Stimulated activated CD8-positive, alpha-beta memory T cell treated with anti-CD3 and anti-CD28 coated beads, Interleukin-15, amount 100 ng/mL, for 24 hours (primary cell): ENCODE data around the gene LSP1.

Source experiments
- DNase-seq: peaks from one replicate; pipeline ENCODE4 v3.0.0-alpha.2; 2020; ENCODE audit warnings: low read depth

The LSP1 gene

DNA sequence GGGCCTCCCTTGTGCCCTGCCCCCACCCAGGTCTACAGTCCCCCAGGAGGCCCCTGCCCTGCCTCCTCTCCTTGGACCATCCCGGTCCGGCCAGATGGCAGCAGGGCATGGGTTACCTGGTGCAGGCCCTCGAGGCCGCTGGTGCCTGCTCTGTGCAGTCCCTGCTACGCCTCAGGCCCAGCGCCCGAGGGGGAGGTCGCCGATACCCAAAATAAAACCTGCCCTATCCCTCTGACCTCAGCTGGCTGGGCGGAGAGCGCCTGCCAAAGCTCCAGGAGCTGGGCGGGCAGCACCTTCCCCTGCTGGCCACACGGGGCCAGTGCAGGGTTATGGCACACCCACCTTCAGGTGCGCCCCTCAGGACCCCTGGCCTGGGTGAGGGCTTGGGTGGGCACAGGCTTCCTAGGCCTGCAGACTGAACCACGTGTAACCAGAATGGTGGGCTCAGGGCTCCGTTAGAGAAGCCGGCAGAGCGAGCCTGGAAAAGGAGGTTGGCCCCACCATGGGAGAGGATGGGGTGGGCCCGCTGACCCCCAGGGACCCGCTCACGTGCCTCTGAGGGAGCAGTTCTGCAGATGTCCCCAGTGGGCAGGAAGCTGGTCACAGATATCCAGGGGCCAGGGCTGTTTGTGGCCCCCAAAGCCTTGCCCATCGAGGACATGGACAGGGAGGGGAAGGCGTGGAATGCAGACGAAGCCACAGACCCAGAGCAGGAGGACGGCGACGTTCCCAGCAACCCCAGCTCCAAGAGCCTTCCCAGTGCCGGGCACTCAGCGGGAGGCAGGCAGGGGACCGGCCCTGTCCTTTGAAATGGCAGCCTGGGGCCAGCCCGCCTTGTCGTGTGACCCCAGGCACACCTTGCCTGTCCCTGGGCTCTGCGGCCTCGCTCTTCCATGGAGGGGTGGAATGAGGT lies 64.9 kb downstream of the LSP1 start:
- DNase-seq: no peak

DNA sequence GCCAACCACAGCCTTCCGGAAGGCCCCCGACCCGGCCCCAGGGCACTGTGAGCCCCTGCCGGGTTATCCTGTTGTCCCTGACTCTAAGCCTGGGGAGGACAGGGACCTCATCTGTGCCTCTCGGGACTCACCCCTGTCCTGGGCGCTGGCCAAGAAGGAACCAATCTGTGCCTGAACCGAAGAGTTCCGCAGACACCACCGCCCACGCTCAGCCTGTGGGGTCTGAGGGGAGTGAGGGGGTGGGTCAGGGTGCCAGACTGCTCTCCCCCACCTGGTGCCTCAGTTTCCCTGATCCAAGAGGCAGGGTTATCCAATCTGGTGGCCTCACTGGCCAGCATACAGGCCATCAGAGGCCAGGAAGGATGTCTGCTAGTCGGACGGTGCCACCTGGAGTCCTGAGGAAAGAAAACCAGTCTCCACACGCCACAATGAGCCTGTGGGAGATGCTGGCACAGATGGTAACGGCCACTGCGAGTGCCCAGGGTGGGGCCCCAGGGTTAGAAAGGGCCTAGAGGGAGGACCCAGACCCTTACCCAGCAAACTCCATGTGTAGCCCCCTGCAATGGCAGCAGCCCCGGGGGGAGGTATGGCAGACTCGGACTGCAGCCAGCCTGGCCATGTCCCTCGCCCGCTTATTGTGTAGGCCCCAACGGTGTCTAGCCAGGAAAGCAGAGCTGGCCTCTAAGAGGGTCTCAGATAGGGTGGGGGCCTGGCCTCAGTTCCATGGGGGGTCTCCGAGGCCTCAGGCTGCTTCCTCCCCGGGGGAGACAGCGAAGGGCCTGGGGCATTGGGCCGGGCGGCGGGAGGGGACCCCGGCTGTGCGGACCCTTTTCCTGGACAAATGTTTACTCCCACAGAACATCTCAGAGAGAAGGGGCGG lies 65.8 kb downstream of the LSP1 start:
- DNase-seq: no peak

DNA sequence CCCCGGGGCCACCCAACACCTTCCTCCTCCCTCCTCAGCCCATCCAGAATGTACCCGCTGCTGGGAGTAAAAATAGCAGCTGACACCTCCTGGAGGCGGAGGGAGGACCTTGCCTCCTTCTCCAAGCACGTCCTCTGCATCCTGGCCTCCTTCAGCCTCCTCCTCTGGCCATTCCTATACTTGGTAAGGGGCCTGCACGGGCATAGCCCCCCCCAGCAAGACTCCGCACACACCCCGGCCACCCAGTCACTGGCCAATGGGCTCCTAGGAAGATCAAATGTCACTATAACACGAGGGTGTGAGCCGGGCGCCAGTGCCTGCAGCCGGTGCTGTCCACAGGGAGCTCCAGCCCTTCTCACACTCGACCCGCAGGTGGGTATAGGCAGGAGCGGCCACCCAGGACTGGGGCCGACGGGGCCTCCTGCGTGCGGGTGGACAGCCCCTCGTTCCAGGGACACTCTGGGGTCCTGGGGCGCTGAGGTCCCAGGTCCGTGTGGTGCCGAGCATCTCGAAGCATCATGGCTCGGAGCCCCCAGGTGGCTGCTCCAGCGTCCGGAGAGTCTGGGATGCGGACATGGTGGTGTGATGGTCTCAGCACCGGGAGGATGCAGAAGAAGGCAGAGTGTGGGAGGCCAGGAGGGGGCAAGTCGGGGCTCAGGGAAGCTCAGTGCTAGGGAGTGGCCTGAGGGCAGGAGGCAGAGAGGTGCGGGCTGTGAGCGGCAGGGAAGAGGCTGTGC lies 66.7 kb downstream of the LSP1 start, which contains the start of gene TNNT3:
TSS of gene TNNT3 (plus strand) at position 313 of the 737 bp plus-strand sequence. CDS start 3,172 bp downstream, outside the sequence.
- DNase-seq: no peak

DNA sequence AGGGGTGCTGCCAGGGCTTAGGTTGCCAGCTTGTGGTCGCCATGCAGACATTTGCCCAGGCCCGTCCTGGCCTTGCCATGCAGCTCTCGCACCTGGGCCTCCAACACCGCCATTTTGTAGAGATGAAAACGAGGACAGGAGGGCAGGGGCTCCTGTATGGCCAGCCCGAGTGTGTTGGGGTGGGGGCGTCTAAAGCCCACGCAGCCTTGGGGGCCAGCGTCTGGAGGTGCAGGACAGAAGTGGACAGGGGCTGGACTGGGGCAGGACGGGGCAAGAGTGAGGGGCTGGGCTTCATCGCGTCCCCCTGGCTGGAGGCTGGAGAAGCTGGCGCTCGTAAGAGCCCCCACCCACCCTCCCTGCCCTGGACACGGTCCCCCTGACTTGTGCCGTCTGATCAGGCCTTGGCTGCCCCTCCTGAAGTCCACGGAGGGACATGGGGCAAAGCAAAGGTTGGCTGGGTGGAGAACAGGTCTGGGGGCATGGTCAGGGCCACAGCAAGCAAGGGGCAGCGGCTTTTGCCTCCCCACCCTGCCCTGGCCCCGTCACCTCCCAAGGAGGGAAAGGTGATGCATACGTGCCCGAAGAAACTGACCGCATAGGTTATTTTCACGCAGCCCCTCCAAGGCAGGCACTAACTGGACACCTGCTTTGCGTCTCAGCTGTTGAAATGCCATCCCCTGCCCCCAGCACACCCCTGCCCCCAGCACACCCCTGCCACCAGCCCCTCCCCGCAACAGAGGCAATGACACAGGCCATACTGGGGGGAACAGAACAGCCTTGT lies 67.4 kb downstream of the LSP1 start:
- no peak for DNase-seq

DNA sequence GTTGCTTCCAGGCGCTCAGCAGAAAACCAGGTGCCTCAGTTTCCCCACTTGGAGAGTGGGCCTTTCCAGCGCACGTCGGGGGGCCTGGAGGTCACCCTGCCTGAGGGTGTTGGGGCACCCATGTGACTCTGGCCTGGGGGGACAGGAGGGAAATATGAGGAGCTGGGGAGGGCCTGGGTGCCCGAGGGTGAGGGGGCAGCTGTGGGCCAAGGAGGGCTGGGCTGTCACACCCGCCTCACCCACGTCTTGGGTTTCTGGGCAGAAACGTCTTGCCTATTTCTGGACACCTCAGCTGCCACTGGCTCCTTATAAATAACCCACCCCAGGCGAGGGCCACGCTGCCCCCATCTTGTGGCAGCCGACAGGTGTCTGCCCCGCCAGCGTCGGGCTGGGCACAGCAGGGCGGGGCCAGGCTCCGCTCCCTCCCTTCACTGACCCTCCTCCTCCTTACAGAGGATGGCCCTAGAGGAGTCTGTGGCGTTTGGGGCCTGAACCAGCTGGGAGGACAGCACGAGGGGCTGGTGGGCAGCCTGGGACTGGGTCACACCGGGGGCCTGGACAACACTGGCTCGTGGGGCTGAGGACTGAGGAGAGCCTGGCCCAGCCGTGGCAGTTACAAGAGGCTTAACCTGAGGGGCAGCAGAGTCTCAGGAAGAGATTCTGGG lies 68.2 kb downstream of the LSP1 start:
- DNase-seq: no peak

DNA sequence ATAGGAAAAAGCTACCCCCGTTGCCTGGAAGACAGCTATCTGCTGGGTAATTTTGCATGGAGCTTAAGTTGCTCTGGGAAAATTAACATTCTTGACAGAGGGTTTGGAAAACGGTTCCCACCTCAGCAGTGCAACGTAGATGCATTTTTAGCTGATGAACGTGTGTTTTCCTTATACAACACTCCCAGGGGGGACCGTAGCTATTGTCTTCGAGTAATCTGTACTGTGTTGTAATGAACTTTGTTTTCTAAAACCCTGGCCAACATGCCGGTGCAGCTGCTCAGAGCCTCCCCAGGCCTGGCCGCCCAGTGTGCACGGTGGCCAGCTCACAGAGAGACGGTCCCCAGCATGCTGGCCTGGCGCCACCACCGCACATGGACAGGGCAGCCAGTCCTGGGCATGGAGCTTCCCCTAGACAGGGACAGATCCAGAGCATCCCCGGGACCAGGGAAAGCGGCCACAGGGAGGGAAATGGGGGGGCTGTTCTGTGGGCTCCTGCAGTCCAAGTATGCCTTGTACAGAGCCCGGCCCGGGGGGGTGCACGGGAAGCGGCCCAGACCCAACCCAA lies 68.8 kb downstream of the LSP1 start:
- no peak for DNase-seq

DNA sequence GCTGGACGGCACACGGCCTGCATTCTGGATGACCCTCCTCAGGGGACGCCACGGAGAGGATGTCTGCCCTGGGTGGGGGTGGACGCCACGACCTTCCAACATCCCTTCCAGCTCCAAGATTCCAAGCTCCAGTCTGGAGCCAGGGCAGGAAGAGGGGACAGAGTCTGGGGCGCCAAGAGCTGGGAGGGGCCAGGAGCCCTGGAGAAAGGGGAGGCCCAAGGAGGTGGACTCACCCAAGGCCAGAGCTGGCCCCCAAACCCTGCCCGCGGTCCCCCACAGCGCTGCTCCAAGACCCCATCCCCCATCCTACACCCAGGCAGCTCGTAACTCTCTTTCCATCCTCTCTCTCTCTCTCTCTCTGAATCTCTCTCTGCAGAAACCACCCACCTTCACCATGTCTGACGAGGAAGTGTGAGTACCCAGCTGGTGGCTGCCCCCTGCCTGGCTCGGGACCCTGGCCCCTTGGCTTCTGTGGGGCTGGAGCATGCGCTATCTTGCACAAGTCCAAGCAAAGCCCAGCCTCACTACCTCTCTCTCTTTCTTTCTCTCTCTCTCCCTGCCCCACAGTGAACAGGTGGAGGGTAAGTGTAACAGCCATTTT lies 69.7 kb downstream of the LSP1 start:
- DNase-seq: no peak

DNA sequence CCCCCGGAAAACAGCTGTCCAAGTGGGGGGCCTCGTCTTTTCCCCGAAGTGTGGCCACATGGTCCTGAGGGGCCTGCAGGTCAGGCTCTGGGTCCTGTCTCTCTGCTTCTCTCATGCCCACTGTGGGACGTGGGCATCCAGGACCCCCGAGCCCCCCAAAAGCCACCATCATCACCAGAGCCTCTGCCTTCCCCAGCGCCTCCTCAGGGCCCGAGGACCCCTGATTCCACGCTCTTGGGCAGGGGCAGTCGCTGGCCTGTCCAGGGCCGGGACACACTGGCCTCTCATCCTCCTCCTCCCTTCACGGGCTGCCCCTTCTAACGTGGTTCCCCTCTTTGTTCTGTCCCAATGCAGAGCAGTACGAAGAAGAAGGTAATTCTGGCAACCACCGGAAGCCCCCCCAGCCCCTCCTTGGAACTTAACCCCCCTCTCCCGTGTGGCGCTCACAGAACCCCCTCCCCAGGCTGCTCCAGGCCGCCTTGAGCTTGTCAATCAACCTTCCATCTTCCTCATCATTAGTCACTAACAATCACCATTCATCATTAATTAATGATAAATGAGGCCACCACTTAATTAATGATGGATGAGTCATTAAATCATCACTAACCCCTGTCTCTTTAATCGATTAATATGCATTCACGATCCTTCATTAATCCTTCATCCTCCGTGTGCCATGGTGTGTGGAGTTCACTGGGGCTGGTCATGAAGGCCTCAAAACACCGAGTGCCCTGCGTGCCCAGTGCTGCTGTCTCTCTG lies 70.5 kb downstream of the LSP1 start:
- DNase-seq: no peak

DNA sequence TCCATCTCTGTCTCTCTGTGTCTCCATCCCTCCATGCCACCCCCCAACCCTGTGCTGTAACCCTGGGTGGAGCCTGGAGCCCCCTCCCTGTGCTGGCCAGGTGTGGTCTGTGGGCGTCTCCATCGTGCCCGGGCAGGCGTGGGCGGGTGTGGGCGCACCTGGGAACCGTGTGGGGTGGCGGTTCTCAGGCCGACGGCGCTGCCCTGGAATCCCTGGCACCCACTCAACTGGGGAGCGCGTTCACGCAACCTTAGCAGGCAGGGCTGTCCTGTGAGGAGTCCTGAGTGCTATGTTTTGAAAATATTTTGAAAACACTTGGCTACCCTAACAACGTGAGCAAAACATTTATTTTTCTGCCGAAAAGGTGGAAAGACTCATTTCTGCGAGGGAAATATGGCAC lies 71.3 kb downstream of the LSP1 start:
- DNase-seq: no peak

DNA sequence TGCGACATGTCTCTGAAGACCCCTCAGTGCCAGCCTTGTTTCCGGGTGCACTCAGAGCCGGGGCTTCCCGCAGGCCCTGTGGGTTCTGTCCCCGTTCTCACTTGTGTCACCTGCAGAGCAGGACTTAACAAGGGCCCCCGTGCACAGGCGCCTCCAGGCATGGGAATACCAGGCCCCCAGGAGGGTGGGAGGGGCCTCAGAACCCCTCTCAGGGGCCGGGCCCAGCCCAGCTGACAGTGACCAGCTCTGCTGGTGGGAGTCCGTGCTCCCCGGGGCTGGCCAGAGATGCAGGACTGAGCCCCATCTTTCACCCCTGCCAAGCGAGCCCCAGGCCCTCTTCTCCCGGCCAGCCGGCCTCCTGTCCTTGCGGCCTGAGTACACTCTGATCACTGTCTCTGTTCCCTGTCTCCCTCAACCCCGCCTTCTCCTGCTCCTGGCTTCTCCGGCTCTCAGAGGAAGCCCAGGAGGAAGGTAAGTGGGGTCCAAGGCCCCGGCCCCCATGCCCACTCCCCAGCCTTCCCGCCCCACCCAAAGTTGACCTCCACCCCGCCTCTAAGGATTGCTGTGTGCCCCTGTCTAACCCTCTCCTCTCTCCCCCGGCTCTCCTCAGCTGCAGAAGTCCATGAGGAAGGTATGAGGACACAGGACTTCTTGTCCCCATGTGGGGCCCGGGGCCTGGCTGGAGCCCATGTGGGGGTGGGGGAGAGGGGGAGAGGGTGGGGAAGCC lies 71.9 kb downstream of the LSP1 start:
- DNase-seq: no peak

DNA sequence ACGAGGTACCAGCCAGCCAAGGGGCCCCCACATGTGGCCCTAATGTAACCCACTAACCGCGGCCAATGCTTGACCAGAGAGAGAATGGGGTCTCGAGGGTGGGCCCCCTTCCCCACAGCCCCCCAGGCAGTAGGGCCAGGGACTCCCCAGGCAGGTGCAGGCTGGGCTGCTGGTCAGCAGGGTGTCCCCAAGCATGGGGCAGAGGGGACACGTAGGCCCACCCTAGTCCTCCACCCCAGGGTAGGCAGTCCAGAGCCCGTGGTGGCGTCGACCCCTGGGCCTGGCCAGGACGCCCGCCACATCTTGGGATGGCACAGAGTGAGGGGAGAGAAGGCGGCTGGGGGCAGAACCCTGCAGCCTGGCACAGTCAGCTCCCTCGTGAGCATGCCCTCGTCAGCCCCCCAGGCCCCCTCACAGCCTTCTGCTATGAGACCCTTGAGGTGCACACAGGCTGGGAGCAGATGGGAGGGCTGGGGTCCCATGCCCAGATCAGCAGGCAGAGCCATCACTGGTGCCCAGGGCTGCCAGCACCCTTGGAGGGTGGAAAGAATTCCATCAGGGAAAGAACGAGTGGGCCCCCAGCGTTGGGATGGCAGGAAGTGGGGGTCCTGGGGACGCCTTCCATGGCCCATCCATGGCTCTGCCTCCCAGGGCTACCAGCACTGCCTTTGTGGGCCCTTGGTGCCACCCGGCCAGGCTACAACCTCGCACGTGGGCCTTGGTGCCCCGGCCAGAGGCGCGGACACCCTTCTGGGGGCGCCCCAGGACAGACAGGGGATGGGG lies 72.7 kb downstream of the LSP1 start:
- no peak for DNase-seq

DNA sequence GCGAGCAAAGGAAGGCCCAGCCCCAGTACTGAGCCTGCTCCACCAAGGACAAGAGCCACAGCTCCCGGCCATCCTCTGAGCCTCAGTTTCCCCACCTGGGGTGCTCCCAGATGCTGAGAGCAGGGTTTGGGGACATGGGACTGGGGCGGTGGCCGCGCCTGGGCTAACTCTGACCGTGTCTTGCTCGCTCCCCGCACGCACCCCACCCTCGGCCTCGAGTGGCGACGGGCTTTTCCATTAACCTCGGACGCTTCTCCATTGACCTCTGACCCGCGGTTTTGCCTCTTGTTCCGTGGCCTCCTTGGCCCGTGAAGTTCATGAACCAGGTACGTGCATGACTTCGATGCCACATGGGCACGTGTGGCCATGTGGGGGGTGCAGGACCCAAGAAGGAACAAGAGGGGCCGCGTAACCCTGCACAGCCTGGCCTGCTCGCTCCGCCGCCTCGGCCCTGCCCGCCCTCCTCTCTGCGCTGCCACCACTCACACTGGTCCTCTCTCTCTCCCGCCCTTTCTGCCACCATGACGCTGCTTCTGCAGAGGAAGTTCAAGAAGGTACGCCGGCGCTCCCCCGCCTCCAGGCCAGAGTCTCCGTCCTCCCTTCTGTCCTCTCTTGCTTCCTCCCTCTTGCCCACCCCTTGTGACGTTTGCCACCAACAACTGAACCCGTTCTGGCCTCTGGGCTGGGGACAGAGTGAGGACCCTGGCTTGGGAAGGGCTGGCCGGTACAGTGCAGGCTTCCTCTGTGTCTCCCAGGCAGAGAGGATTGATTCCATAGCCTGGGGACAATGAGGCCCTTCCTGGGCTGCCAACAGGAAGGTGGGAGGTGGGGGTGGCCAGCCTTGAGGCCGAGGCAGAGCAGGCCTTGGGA lies 73.5 kb downstream of the LSP1 start:
- DNase-seq: no peak

DNA sequence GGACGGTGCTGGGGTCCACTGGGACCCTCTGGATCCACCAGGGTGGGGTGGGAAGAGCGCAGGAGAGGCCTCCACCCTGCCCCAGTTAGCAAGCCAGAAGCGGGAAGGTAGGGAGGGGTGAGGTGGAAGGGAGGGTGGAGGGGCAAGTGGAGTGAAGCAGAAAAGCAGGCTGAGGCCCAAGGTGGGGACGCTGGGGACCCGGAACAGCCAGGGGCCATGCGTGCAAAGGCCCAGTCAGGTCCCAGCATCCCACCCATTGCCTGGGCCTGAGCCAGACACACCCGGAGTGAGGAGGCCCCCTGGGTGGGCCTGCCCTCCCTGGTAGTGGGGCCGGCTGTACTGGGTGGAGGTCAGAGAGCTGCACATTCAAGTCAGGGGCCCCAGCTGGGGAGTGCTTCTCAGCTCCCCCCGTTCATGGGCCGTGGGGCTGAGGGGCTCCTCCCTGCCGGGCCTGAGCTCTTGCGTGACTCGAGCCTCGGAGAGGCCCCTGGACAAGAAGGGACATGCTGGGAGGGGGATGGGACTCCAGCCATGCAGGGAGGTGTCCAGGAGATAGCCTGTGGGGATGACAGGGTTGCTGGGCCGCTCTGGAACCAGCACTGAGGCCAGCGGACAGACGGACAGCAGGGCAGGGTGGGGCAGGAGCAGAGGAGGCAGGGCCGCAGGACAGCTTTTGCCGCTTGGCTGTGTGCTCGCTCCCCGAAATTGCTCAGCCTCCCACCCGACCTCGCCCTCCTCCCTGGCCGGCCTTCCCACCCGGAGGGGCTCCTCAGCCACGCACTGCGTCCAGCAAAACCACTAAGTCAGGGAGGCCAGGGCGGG lies 74.4 kb downstream of the LSP1 start:
- no peak for DNase-seq

DNA sequence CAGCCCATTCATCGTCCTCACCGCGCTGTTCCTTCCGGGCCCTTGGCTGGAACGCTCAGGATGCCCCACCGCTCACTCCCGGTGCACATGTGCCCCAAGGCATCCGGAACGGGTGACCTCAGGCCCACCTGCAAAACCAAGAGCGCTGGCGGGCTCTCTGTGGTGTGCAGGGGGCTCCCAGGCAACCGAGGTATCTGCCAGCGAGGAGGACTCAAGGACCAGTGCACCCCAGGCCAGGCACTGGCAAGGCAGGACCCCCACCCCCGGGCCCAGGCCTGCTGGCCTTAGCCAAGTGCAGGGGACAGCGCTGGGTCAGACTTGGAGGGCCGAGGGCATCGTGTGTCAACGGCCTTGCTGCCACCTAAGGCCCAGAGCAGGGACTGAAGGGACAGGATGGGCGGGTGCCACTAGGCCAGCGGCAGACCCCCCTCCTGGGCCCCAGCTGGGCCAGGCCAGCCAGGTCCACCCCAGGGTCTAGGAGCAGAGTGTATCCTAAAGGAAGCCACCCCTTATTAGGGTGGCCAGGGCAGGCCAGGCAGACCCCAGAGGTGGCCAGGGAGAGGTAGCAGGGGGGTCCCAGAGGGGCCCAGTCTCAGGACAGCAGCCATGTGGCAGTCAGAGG lies 75.1 kb downstream of the LSP1 start:
- DNase-seq: no peak

DNA sequence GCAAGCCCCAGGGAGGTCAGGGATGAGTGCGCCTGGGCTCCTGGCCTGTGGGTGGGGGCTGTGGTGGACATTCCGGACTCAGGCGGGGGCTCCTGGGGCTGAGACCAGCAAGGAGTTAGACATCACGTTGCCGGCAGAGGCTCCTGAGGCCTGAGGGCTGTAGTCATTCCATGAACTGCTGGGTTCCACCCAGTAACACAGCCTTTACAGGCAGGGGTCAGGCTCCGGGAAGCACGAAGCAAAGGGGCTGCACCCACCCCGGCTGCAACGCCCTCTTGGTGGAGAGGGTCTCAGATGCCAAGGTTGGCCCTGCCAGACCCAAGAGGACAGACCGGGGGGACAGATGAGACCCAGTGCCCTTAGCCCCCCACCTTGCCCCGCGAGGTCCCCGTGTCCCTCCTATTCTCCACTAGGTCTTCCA lies 75.6 kb downstream of the LSP1 start:
- DNase-seq: no peak
